Posterior vena cava (tissue), 2 donors: ENCODE results near the gene SP2. TPM values are rescaled to one million over a fixed set of nuclear protein-coding genes. Genes with fewer than 3 reads are reported as not detected.
"Not testable (repeated sequence)": the region's sequence is repeated elsewhere in the genome, so short reads cannot be mapped to it uniquely, and the experiment has no call there.

Experiments used
- DNase-seq: peaks from one replicate; pipeline ENCODE4 v3.0.0-alpha.2; 2020; ENCODE audit warnings: low spot score
- intact Hi-C, 2 donors: fragments of 100-400 bp; cut with DNase I; formaldehyde crosslinking; loops; one replicate each; pipeline versions ENCODE4 v1.14.1 to v1.14.2; 2022 to 2023
- total RNA-seq, 2 donors: library from RNA; stranded (reverse); fragmentation: NEBNext Ultra II Directional; extraction: Animal tissue kit (Norgen Biotek cat#: 25700); gene quantifications; one replicate each; pipeline ENCODE4 v1.2.1, GENCODE V29; 2021
- donor health status: DM: yes; HTN: yes; CAD: no.
- donor health status: DM: yes; HTN: yes; CAD: no.

The SP2 gene
- total RNA-seq, 2 donors from 2014 or later, result 13.0 to 15.8 TPM

DNA sequence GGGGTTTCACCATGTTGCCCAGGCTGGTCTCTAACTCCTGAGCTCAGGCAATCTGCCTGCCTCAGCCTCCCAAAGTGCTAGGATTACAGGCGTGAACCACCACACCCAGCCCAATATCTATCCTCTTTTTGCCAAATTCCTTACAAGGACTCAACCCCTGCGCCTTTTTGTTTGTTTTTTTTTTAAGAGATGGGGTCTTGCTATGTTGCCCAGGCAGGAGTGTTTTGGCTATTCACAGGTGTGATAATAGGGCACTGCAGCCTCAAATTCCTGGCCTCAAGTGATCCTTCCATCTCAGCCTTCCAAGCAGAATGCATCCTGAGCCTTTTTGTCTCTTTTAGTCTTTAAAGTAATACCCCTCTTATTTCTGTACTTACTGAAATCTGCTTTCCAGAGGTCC lies 17.0 kb downstream of the SP2 start:
- DNase-seq, result no peak
- intact Hi-C loops, result loop anchor here in 1 of 2 donors (10.0 kb wide), 1 partner anchor 1782 kb away; no protein-coding TSS in a partner anchor

GRCh38 chr17:47914306-47914948 lies 18.4 kb downstream of the SP2 start:
- intact Hi-C loops, result loop anchor here in 1 of 2 donors (10.0 kb wide), 1 partner anchor 1780 kb away; no protein-coding TSS in a partner anchor
- no peak for DNase-seq

DNA sequence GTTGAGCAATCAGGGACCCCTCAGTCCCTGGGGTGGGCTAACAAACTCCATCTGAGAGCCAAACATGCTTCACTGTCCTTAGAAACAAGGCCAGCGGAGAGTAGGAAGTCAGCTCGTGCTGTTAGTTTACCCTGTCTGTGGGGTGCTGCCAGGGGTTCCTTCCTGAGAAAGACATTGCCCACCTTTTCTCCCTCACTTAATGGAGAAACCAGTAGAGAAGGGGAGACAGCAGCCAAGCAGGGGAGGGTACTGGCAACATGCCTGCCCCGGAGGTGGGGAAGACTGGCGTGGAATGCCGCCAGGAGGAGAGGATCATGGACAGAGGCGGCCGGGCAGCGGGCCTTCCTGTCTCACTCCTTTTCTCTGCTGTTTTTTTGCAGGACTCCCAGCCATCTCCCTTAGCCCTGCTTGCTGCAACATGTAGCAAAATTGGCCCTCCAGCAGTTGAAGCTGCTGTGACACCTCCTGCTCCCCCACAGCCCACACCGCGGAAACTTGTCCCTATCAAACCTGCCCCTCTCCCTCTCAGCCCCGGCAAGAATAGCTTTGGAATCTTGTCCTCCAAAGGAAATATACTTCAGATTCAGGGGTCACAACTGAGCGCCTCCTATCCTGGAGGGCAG lies 19.9 kb downstream of the SP2 start:
- no peak for DNase-seq
- intact Hi-C loops, result loop anchor here in 1 of 2 donors (10.0 kb wide), 1 partner anchor 1779 kb away; no protein-coding TSS in a partner anchor

GRCh38 chr17:47916489-47917208 lies 20.6 kb downstream of the SP2 start:
- DNase-seq, result no peak
- intact Hi-C loops, result loop anchor here in 1 of 2 donors (10.0 kb wide), 1 partner anchor 1778 kb away; no protein-coding TSS in a partner anchor

DNA sequence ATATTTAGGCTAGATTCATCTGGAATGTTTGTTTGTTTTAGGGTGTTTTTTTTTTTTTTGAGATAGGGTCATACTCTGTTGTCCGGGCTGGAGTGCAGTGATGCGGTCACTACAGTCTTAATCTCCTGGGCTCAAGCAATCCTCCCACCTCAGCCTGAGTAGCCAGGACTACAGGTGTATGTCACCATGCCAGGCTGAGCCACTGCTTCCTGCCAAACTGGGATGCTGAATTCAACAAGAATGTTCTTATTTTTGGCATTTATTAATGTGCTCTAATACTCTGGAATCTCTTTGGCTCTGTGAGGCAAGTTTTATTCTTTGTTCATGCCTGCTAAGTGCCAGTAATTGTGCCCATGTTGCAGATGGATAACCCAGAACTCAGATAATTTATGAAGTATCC lies 21.5 kb downstream of the SP2 start:
- intact Hi-C loops, result loop anchor here in 1 of 2 donors (10.0 kb wide), 1 partner anchor 1777 kb away; no protein-coding TSS in a partner anchor
- no peak for DNase-seq

DNA sequence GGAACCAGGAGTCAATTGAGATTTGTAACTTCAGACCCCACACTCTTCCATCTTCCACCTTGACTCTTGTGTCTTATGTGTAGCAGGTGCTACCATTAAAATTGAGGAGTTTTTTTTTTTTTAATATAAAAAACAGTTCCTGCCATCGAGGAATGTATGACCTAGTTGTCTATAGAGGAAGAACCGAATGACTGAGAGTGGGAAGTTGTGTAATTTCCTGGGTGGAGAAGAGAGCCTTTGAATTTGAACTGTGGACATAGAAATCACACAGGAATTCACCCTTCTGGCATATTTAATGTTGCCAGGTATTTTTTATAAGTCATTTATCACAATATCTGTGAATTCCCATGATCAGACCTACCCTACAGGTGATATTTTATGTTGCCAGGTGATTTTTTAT lies 22.0 kb downstream of the SP2 start:
- intact Hi-C loops, result loop anchor here in 1 of 2 donors (10.0 kb wide), 1 partner anchor 1777 kb away; no protein-coding TSS in a partner anchor
- no peak for DNase-seq

DNA sequence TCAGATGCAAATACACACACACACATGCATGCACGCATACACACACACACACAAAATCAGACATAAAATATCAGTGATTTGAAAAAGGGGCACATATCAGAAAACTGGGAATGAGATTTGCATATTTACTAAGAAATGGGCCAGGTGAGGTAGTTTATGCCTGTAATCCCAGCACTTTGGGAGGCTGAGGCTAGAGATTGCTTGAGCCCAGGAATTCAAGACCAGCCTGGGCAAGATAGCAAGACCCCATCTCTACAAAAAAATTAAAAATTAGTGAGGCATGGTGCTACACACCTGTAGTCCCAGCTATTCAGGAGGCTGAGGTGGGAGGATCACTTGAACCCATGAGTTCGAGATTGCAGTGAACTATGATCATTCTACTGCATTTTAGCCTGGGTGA lies 23.0 kb downstream of the SP2 start:
- intact Hi-C loops, result loop anchor here in 1 of 2 donors (10.0 kb wide), 1 partner anchor 1776 kb away; no protein-coding TSS in a partner anchor

DNA sequence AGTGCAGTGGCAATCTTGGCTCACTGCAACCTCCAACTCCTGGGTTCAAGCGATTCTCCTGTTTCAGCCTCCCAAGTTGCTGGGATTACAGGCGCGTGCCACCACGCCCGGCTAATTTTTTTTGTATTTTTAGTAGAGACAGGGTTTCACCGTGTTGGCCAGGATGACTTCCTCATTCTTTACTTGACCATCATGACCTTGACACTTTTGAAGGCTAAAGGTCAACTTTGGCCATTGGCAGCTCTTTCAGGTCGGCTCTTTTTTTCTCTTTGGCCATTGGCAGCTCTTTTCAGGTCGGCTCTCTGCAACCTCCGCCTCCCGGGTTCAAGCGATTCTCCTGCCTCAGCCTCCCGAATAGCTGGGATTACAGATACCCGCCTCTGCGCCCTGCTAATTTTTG lies 23.9 kb downstream of the SP2 start:
- intact Hi-C loops, result loop anchor here in 1 of 2 donors (10.0 kb wide), 1 partner anchor 1775 kb away; no protein-coding TSS in a partner anchor
- not testable (repeated sequence) for DNase-seq

More for the DNA sequence above, 23.0 kb downstream of the SP2 start:
- DNase-seq, result no peak

DNA sequence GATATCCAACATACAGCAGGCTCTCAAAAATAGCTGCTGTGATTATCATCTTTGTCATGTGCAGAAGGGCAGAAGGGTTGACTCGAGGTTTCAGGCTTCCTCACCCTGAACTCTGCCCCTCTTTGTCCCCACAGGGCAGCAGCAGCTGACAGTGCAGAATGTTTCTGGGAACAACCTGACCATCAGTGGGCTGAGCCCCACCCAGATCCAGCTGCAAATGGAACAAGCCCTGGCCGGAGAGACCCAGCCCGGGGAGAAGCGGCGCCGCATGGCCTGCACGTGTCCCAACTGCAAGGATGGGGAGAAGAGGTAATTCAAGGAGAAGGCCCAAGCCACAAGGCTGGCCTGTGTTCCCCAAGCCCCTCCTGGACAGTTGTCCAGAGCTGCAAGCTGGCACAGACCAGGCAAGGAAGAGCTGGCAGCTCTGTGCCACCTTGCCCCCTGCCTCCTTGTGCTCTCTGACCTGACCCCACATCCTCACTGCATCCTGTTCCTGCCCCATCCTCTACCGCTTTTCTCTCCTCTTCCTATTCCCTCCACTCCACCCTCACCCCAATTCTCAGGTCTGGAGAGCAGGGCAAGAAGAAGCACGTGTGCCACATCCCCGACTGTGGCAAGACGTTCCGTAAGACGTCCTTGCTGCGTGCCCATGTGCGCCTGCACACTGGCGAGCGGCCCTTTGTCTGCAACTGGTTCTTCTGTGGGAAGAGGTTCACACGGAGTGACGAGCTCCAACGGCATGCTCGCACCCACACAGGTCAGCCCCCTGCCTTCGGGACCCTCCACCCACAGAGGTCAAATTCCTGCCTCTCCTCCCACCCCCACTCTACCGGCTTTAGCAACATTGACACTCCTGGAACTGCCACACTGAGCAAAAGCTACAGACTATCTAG lies 29.0 kb downstream of the SP2 start:
- intact Hi-C loops, result no loop called here
- no peak for DNase-seq

GRCh38 chr17:47925678-47925988 lies 29.6 kb downstream of the SP2 start:
- intact Hi-C loops, result no loop called here

DNA sequence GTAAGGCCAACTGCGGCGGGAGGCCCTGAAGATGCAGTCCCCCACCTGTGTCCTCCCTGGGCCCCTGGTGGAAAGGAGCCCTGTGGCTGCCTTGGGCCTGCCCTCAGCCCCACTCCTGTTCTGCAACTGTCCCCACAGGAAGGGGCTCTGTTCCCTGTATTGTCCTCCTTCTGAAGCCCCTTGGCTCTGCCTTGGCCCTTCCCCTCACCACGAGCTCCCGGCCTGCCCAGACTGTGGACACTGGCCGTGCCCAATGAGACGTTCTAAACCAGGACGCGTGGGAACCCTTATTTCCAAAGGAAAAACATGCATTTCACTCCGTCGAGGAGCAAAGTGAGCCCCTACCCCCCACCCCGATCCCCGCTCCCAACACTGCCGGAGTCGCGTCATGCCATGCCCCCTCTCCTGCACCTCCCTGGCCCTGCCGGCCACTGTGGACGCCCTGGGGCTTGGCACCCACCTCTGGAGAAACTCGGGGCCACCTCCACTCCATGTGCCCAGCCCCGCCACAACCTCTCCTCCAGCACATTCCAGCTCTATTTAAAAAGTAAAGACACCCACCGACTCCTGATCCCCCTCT lies 31.9 kb downstream of the SP2 start:
- no peak for DNase-seq

More at GRCh38 chr17:47925678-47925988, 29.6 kb downstream of the SP2 start:
- DNase-seq, result no peak

GRCh38 chr17:47928415-47928814 lies 32.4 kb downstream of the SP2 start:
- intact Hi-C loops, result no loop called here
- DNase-seq, result no peak

More for the DNA sequence above, 31.9 kb downstream of the SP2 start:
- intact Hi-C loops, result loop anchor here in 1 of 2 donors (2.0 kb wide), 1 partner anchor 49 kb away; no protein-coding TSS in a partner anchor

DNA sequence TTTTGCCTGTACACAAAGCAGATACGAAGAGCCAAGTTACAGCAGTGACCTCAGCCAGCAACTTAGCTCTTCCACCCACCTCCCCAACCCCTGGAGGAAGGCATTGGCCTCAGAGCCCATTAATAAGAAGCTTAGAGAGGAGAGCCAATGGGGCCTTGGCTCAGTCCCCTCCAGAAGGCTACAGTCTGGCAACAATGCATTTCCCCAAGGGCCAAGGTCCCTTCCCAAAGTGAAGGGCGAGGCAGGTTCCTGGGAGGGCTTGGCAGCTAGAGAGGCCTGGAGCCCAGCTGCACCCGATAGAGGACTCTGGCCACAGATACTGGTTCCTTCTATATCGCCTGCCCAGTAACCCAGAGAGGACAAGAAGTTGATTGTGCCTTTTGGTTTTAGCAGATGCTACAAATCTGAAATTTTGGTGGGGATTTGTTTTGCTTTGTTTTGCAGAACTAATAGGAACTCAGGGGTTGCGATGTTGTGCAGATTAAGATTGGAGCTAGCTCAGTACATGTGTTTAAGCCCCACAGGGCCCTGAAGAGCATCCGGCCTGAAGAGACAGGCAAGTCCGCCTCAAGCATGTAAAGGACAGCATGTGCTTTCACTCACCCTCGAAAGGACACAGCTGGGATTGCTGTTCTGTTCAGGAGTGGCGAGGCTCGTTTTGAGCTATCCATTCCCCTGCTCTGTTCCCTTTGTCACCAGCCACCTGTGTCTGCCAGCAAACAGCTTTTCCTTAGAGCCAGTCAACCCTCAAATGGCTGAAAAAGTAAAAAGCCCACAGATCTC lies 33.4 kb downstream of the SP2 start:
- intact Hi-C loops, result no loop called here
- no peak for DNase-seq

GRCh38 chr17:47931848-47932247 lies 35.8 kb downstream of the SP2 start:
- intact Hi-C loops, result no loop called here
- no peak for DNase-seq

GRCh38 chr17:47934856-47935255 lies 38.8 kb downstream of the SP2 start:
- no peak for DNase-seq
- intact Hi-C loops, result no loop called here

GRCh38 chr17:47935468-47935867 lies 39.4 kb downstream of the SP2 start:
- DNase-seq, intact Hi-C loops: not testable (repeated sequence)

DNA sequence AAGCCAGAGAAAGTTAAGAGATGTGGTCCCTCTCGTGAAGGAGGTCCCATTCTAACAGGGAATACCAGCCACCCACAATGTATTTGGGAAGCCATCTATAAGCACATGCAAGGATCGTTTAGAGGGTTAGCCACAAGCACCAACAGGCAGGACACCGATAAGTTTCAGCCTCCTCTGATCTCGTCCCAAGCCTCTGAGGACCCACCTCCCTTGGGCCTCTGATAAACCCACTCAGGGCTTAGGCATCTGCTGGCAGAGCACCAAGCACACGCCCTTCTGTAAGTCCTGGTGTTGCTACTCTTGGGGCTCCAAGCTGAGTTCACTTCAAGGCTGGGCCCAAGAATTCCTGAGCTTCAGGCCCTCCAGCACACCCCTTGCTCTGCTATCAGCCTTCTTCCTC lies 39.9 kb downstream of the SP2 start:
- no peak for DNase-seq
- intact Hi-C loops, result no loop called here

- no peak for DNase-seq
- intact Hi-C loops, result no loop called here
Measured at GRCh38 chr17:47937941-47938340, 41.9 kb downstream of the SP2 start.
